Pancreas (tissue), 10 donors: ENCODE data around the gene RAD51B. TPM values are rescaled to one million over a fixed set of nuclear protein-coding genes. Genes with fewer than 3 reads are reported as not detected.
"Not testable (repeated sequence)": the region's sequence is repeated elsewhere in the genome, so short reads cannot be mapped to it uniquely, and the experiment has no call there.

Experiments used
- ATAC-seq, 4 donors: fragments of 200-7000 bp; cut with Tn5 transposase; one replicate each; pipeline versions ENCODE4 v1.8.0 to v1.9.1; 2020; ENCODE audit warnings: mild to moderate bottlenecking in 4 of 4, moderate library complexity in 4 of 4
- DNase-seq, 6 donors: peaks; one replicate each; pipeline ENCODE4 v3.0.0-alpha.2; 2020
- FAIRE-seq: peaks from 2 replicates; lab custom pipeline; 2012; peaks lifted over from hg19 to GRCh38; lab: Jason Lieb, UNC
- H3K27ac ChIP-seq, 4 donors: fragments of 200-600 bp; sonication (generic); 1 replicate in 3 of 4; 2 replicates in 1 of 4; pipeline versions ENCODE4 v1.5.0 to v1.8.0; 2020
- H3K27me3 ChIP-seq, 4 donors: fragments of 200-600 bp; one replicate each; pipeline ENCODE4 v1.8.0; 2021
- H3K36me3 ChIP-seq, 3 donors: fragments of 200-600 bp; sonication (generic) in 1 of 3; one replicate each; pipeline versions ENCODE4 v1.5.0 to v1.8.0; 2020 to 2021
- H3K4me1 ChIP-seq, 3 donors: fragments of 200-600 bp; one replicate each; pipeline ENCODE4 v1.8.0; 2021
- H3K4me3 ChIP-seq, 4 donors: fragments of 200-600 bp; sonication (generic) in 2 of 4; one replicate each; pipeline versions ENCODE4 v1.5.0 to v1.8.0; 2020 to 2021
- H3K9me3 ChIP-seq, 4 donors: fragments of 200-600 bp; one replicate each; pipeline ENCODE4 v1.8.0; 2021
- WGBS, 2 donors: extraction: QIAGEN DNeasy Blood & Tissue Kit; methylation state at CpG; one replicate each; pipeline ENCODE4 v1.1.7; 2013; 5-methylcytosine and 5-hydroxymethylcytosine counted together
- intact Hi-C, 3 donors: fragments of 100-400 bp; cut with DNase I; formaldehyde crosslinking; loops; one replicate each; pipeline versions ENCODE4 v1.11.1 to v1.14.2; 2022
- polyA plus RNA-seq, 2 donors: library from polyadenylated mRNA; stranded (reverse); fragments of 200-250 nt; gene quantifications; one replicate each; pipeline ENCODE4 v1.2.3, GENCODE V29; 2013
- total RNA-seq, 6 donors: library from RNA; stranded (reverse); fragmentation: NEBNext Ultra II Directional in 4 of 6; extraction: Animal tissue kit (Norgen Biotek cat#: 25700) in 4 of 6; gene quantifications; one replicate each; pipeline versions ENCODE4 v1.2.1 to v1.2.4, GENCODE V29; 2021 to 2023
- TF ChIP-seq, protein P1 (sequence below), 4 donors: fragments of 200-600 bp; sonication (generic) in 3 of 4; IDR thresholded peaks; one replicate each; pipeline versions ENCODE4 v1.5.0 to v1.8.0; 2021; ENCODE audit warnings: antibody characterized with exemption in 4 of 4
- donor health status: healthy with polysubstance abuse.
- donor health status: DM: no; HTN: no; CAD: no; lungs with moderate emphysema.
- donor health status: DM: no; HTN: no; CAD: no.
- donor health status: control.
- donor health status: control.
- donor health status: Bipolar disorder and iron deficiency.
- donor health status: DM: yes; HTN: yes; CAD: no.
- donor health status: DM: no; HTN: no; CAD: no.
- donor health status: DM: no; HTN: no; CAD: no.
- donor health status: DM: yes; HTN: yes; CAD: no.

The RAD51B gene
- total and polyA plus RNA-seq, 8 donors: 1.1 to 17.3 (median 5.8) TPM

DNA sequence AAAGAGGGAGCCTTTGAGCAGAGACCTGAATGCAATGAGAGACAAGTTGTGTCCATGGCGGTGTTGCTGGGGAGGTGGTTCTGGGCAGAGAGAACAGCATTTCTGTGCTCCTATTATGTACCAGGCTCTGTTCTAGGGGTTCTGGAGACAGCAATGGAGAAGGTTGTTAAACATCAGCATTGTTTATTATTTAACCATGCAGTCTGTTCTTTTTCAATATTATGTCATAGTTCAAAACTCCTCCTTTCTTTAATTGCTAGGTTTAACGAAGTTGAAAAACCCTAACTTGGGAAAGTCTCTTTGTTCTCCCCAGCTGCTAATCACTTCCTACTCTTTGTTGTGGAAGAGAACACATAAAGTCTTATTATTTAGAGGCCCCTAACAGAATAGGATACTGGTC, 279.3 kb downstream of the RAD51B start:
- no peak for ATAC-seq
- H3K27me3 ChIP-seq: no peaks in the 10 kb centered on the region
- no peak overlapping the region for H3K4me3 ChIP-seq
- H3K27ac ChIP-seq: peak overlapping the region in 1 of 4 donors; percentile 13
- intact Hi-C loops: no loop called here
- H3K9me3 ChIP-seq: no peaks in the 10 kb centered on the region
- no peaks in the 10 kb centered on the region for H3K36me3 ChIP-seq
- no peak for FAIRE-seq
- TF ChIP-seq, protein P1, sequence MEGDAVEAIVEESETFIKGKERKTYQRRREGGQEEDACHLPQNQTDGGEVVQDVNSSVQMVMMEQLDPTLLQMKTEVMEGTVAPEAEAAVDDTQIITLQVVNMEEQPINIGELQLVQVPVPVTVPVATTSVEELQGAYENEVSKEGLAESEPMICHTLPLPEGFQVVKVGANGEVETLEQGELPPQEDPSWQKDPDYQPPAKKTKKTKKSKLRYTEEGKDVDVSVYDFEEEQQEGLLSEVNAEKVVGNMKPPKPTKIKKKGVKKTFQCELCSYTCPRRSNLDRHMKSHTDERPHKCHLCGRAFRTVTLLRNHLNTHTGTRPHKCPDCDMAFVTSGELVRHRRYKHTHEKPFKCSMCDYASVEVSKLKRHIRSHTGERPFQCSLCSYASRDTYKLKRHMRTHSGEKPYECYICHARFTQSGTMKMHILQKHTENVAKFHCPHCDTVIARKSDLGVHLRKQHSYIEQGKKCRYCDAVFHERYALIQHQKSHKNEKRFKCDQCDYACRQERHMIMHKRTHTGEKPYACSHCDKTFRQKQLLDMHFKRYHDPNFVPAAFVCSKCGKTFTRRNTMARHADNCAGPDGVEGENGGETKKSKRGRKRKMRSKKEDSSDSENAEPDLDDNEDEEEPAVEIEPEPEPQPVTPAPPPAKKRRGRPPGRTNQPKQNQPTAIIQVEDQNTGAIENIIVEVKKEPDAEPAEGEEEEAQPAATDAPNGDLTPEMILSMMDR (IDR thresholded peaks at IDR 0.05): no peak
- DNase-seq: no peak
- 74 to 77% methylated on average over 2 of the region's 2 CpGs for WGBS, 2 donors
- H3K4me1 ChIP-seq: peaks cover 5 to 12% (median 6%) of the 10 kb centered on the region in 3 donors

DNA sequence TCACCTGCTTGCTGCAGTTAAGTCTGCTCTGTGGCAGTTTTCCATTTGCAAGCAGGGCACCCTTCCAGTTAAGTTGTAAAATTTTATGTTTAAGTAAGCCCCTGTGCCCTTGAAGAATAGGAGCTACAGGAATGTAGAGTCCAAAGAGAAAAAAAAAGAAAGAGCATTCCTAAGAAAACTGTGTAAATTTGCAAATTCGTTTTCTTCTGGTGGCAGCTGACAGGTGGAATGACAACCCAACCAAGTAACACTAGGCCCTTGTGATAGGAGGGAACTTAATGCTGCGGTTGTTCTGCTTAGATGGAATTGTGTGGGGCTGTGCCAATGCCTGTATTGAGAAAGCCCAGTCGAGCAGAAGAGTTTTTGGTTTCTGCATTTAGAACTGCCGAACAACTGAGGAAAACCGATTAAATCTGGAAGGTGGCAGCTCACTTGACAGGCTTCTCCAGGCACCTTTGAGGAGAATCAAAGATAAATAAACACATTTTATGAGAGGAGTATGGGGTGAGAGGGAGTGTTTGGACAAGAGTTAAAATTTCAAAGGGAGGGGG, 280.0 kb downstream of the RAD51B start:
- intact Hi-C loops: no loop called here
- Histone ChIP-seq H3K9me3 (no peaks in the 10 kb centered on the region), H3K27ac (peak overlapping the region in 1 of 4 donors; percentile 13), H3K27me3 (no peaks in the 10 kb centered on the region), H3K4me1 (peaks cover 5 to 18% (median 6%) of the 10 kb centered on the region in 3 donors), H3K4me3 (no peak overlapping the region), H3K36me3 (no peaks in the 10 kb centered on the region)
- TF ChIP-seq, protein P1 (IDR thresholded peaks at IDR 0.05): no peak
- WGBS, 2 donors: 48 to 54% methylated on average over 5 of the region's 5 CpGs
- FAIRE-seq (no peak), ATAC-seq (peak in 2 of 4 donors; percentile 61 to 67), DNase-seq (no peak)

DNA sequence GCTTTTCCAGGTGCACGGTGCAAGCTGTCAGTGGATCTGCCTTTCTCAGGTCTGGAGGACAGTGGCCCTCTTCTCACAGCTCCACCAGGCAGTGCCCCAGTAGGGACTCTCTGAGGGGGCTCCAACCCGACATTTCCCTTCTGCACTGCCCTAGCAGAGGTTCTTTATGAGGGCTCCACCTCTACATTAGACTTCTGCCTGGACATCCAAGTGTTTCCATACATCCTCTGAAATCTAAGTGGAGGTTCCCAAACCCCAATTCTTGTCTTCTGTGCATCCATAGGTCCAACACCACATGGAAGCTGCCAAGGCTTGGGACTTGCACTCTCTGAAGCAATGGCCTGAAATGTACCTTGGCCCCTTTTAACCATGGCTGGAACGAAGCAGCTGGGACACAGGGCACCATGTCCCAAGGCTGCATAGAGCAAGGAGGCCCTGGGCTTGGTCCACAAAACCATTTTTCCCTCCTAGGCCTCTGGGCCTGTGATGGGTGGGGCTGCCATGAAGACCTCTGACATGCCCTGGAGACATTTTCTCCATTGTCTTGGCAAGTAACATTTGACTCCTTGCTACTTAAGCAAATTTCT, 282.2 kb downstream of the RAD51B start:
- FAIRE-seq: not testable (repeated sequence)

DNA sequence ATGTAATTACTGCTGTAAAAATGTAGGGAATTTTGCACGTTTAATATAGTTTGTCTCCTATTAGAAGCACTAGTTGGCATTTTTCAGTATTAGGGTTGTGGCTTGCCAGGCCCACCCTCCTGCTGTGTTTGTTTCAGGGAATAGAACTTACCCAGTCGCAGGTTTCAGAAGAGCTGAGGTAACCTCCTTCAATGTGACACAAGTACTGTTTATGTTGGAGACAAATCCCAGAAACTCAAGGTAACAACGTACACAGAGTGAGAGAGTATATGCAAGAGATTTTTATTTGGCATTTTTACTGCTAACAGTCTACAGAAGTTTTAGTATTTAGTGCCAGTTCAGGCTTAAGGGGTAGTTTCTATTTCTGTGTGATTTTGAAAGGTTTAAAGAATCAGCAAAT, 284.3 kb downstream of the RAD51B start:
- Histone ChIP-seq H3K27me3 (no peaks in the 10 kb centered on the region), H3K4me3 (no peak overlapping the region), H3K4me1 (peaks cover 5 to 18% (median 6%) of the 10 kb centered on the region in 3 donors), H3K27ac (peak overlapping the region in 2 of 4 donors; percentile 62 to 66), H3K36me3 (no peaks in the 10 kb centered on the region), H3K9me3 (no peaks in the 10 kb centered on the region)
- ATAC-seq (peak in 3 of 4 donors; percentile 69 to 82 (median 74)), DNase-seq (no peak), FAIRE-seq (peak; percentile 61)
- intact Hi-C loops: no loop called here
- WGBS, 2 donors: 42 to 56% methylated on average over 3 of the region's 3 CpGs
- TF ChIP-seq, protein P1 (IDR thresholded peaks at IDR 0.05): no peak

More for the DNA sequence above, 282.2 kb downstream of the RAD51B start:
- ATAC-seq, H3K4me3 ChIP-seq, H3K36me3 ChIP-seq, H3K27ac ChIP-seq, DNase-seq, H3K27me3 ChIP-seq, intact Hi-C loops, H3K9me3 ChIP-seq: not testable (repeated sequence)
- 97 to 100% methylated on average over 3 of the region's 3 CpGs for WGBS, 2 donors
- peaks cover 5 to 18% (median 6%) of the 10 kb centered on the region in 3 donors for H3K4me1 ChIP-seq

DNA sequence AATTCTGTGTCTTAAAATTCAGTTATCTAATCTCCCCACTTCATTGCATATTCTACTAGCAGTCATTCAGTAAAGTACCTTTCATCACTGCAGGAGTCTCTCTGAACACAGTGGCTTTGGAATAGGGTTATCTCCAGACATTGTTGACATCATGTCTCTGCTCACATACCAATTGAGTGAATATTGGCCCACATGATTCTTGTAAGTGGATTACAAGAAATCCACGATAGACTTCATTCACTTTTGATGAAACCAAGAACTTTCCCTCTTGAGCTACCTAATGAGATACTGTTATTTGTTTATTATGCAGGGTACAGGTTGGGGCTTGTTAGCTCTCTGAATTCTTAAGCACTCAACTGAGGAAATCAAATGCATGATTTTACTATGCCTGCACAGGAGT, 284.9 kb downstream of the RAD51B start:
- Histone ChIP-seq H3K4me1 (peaks cover 1 to 15% (median 2%) of the 10 kb centered on the region in 3 donors), H3K27me3 (no peaks in the 10 kb centered on the region), H3K36me3 (no peaks in the 10 kb centered on the region), H3K9me3 (no peaks in the 10 kb centered on the region), H3K4me3 (no peak overlapping the region), H3K27ac (peak overlapping the region in 2 of 4 donors; percentile 62 to 66)
- TF ChIP-seq, protein P1 (IDR thresholded peaks at IDR 0.05): no peak
- DNase-seq: no peak
- ATAC-seq: peak; percentile 60 to 90 (median 79)
- intact Hi-C loops: no loop called here
- 61 to 71% methylated on average over 1 of the region's 1 CpG for WGBS, 2 donors
- no peak for FAIRE-seq
